Measurements from ENCODE around the gene GABRB3. TPM values are rescaled to one million over a fixed set of nuclear protein-coding genes. Genes with fewer than 3 reads are reported as not detected.

The GABRB3 gene
- total RNA-seq, 1 donor from 2014 or later, result not detected

DNA sequence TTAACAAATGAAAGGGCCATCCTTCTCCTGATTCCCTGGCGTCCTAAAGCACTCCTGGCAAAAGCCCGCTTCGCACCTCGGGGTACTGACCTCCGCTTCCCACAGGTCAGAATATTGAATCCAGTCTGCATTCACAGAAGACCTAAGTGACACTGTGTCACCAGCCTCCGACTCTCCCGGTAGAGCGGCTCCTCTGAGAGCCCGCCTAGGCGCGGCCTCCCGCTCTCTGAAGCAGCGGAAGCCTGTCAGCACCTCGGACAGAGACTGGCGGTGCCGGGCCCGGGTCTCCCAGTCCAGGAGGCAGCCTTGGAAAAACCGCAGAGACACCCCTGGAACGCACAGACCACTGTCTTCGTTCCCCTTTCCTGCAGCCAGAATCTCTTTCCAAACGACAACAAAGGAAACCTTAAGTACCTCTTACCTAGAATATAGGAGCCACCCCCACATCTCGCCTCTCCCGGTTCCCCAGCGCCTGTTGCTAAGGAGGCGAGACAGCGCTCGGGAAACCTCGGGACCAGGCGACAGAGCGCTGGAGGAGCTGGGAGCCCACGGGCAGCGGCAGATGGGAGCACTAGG is 1.2 kb downstream of the GABRB3 start:
- DNase-seq (ENCODE audit: low spot score in 2 of 2), result no peak
- Histone ChIP-seq H3K27ac (no peak overlapping the region), H3K4me1 (peaks cover 0 to 7% of the 10 kb centered on the region in 2 donors), H3K36me3 (no peaks in the 10 kb centered on the region), H3K27me3 (peaks cover 6% of the 10 kb centered on the region), H3K9me3 (no peaks in the 10 kb centered on the region), H3K4me3 (peak overlapping the region; percentile 58 to 59)
- TF ChIP-seq, protein P1, sequence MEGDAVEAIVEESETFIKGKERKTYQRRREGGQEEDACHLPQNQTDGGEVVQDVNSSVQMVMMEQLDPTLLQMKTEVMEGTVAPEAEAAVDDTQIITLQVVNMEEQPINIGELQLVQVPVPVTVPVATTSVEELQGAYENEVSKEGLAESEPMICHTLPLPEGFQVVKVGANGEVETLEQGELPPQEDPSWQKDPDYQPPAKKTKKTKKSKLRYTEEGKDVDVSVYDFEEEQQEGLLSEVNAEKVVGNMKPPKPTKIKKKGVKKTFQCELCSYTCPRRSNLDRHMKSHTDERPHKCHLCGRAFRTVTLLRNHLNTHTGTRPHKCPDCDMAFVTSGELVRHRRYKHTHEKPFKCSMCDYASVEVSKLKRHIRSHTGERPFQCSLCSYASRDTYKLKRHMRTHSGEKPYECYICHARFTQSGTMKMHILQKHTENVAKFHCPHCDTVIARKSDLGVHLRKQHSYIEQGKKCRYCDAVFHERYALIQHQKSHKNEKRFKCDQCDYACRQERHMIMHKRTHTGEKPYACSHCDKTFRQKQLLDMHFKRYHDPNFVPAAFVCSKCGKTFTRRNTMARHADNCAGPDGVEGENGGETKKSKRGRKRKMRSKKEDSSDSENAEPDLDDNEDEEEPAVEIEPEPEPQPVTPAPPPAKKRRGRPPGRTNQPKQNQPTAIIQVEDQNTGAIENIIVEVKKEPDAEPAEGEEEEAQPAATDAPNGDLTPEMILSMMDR (IDR thresholded peaks at IDR 0.05), result no peak
- intact Hi-C loops (cut with DNase I), result no loop called here

DNA sequence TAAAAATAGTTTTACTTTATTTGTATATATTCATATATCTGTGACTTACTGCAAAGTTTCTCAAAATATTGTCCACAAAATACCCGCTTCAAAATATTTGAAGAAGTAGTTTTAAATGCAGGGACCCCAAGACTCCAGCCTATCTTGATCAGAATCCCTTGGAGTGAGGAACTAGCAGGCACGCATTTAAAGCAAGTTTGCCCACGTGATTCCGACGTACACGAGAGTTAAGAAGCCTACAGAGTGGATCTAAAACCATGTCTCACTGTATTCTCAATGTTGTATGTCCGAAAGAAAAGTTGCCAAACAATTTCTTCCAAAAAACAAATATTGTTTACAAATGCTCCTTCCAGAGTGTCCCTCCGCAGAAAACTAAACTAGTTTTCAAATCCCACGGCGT is 1.7 kb downstream of the GABRB3 start:
- intact Hi-C loops (cut with DNase I), result no loop called here
- Histone ChIP-seq H3K27me3 (peaks cover 6% of the 10 kb centered on the region), H3K27ac (no peak overlapping the region), H3K36me3 (no peaks in the 10 kb centered on the region), H3K4me3 (no peak overlapping the region), H3K4me1 (peaks cover 0 to 7% of the 10 kb centered on the region in 2 donors), H3K9me3 (no peaks in the 10 kb centered on the region)
- DNase-seq (ENCODE audit: low spot score in 2 of 2), result no peak
- TF ChIP-seq, protein P1 (IDR thresholded peaks at IDR 0.05), result no peak

DNA sequence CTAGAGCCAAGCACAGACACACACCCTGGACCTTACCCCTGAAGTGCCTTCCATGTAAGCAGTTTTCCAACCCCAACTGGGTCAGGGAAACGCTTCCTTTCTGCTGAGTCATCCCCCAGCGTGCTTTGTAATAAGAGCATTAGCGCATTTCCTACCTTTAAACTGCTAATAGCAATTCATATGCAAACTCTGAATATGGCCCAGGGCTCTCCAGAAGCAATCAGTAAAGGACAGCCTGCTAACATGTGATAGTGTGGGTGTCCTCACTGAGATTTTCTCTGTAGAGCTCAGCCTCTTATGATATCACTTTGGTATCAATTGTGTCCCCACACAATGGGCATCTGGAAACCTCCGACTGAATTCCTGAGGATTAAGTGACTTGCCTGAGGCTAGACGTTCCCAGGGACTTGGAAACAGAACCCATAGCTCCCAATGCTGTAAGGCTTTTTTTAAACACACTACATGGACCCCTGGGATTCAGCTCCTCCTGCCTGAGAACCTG is 5.6 kb downstream of the GABRB3 start:
- TF ChIP-seq, protein P1 (IDR thresholded peaks at IDR 0.05), result no peak
- Histone ChIP-seq H3K4me1 (peaks cover 0 to 5% of the 10 kb centered on the region in 2 donors), H3K36me3 (no peaks in the 10 kb centered on the region), H3K27ac (no peak overlapping the region), H3K4me3 (no peak overlapping the region), H3K9me3 (no peaks in the 10 kb centered on the region), H3K27me3 (peaks cover 6% of the 10 kb centered on the region)
- intact Hi-C loops (cut with DNase I), result no loop called here
- no peak for DNase-seq (ENCODE audit: low spot score in 2 of 2)

DNA sequence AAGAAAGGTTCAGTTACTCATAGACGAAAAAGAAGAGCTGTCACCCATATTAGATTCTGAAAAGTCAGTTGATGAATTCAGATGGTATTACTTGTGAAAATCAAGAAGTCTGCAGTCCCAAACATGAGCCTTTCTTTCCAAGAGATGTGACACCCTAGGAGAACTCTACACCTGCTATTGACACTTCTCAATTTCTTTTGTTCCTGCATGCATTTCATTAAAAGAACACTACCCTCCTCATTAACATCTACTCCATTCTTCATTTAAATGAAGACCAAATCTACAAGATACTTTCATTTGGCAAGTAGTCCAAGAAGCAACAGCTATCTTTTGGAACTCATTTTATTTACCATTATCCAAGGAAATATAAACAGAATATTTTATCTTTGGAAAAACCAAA is 6.6 kb downstream of the GABRB3 start:
- intact Hi-C loops (cut with DNase I), result no loop called here
- no peak for DNase-seq (ENCODE audit: low spot score in 2 of 2)
- Histone ChIP-seq H3K36me3 (no peaks in the 10 kb centered on the region), H3K4me3 (no peak overlapping the region), H3K4me1 (no peaks in the 10 kb centered on the region), H3K9me3 (no peaks in the 10 kb centered on the region), H3K27me3 (no peaks in the 10 kb centered on the region), H3K27ac (no peak overlapping the region)
- TF ChIP-seq, protein P1 (IDR thresholded peaks at IDR 0.05), result no peak

DNA sequence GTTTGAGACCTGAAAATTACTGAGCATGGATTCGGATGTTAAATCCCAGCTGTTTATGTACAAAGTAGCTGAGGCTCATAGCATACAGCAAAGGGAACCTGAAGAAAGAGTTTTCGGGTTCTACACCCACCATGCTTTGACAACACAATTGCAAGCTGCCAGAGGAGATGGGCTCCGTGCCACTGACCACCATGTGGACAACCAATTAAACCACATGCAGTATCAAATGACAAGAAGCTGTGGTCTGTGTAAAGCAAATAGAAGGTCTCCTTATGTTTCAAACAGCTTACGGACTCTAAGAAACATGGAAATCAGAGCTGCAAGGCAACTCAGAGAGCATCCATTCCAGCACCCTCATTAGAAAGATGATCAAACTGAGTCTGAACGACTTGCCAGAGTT is 12.9 kb downstream of the GABRB3 start:
- DNase-seq (ENCODE audit: low spot score in 2 of 2), result no peak
- H3K36me3 ChIP-seq, result no peaks in the 10 kb centered on the region
- H3K27ac ChIP-seq, result no peak overlapping the region
- TF ChIP-seq, protein P1 (IDR thresholded peaks at IDR 0.05), result no peak
- no peaks in the 10 kb centered on the region for H3K27me3 ChIP-seq
- no peaks in the 10 kb centered on the region for H3K4me1 ChIP-seq
- no peak overlapping the region for H3K4me3 ChIP-seq
- intact Hi-C loops (cut with DNase I), result no loop called here
- H3K9me3 ChIP-seq, result no peaks in the 10 kb centered on the region

DNA sequence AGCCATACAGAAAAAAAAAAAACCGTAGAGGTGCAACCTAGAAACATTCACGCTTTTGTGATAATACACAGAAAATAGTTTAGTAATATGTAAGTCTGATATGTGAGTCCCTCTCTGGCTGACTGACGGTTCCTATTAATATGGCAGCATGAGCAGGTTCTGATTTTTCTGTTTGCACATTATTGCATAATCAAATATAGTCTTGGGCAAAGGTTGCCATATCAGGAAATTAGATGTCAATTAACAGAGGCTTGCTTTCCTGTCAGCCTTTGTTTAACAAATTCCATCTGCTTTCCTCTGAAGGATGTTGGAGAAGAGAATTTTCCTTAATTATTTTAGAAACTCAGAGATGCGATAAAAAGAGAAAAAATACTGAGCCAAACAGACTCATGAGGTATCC is 14.8 kb downstream of the GABRB3 start:
- no peaks in the 10 kb centered on the region for H3K4me1 ChIP-seq
- H3K4me3 ChIP-seq, result no peak overlapping the region
- no peak overlapping the region for H3K27ac ChIP-seq
- H3K9me3 ChIP-seq, result no peaks in the 10 kb centered on the region
- no peaks in the 10 kb centered on the region for H3K36me3 ChIP-seq
- H3K27me3 ChIP-seq, result no peaks in the 10 kb centered on the region
- intact Hi-C loops (cut with DNase I), result no loop called here
- TF ChIP-seq, protein P1 (IDR thresholded peaks at IDR 0.05), result no peak
- no peak for DNase-seq (ENCODE audit: low spot score in 2 of 2)
